HG03196 (cell line): ENCODE measurements around the gene KCNMA1.
"Not testable (repeated sequence)": the region's sequence is repeated elsewhere in the genome, so short reads cannot be mapped to it uniquely, and the experiment has no call there.

Experiments used
- ATAC-seq: cut with Tn5 transposase; IDR thresholded peaks from one replicate; pipeline ENCODE4 v1.9.1; 2021; ENCODE audit not compliant: unreplicated experiment

KCNMA1 gene

DNA sequence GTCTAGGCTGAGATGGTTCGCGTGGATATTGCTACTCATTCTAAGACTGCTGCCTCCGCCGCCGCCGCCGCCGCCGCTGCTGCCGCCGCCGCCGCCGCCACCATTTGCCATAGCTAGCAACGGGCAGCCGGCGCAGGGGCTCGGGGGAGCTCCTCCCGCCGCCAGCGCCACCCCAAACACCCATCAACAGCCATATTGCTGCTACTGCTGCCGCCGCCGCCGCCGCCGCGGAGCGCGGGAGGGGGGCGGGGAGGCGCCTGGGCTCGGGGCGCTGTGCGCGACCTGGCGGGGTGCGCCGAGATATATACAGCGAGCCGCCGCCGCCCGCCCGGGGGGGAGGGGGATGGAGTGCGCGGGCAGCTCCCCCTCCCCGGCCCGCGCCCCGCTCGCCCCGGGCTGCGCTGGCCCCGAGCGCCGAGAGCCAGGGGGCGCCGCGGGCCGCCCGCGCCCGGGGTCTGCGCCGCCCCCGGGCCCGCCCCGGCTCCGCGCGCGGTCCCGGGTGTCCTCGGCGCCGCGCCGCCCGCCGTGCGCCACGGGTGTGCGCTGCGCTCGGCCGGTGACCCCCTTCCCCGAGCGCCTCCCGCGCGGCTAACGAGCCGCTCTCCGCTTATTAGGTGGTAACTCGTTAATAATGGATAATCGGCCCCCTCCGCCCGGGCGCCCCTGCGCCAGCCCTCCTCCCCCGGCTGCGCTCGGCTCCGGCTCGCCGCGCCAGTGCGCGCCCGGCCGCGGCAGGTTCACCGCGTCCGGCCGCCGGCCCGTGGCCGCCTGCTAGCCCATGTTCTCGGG lies at the start of gene KCNMA1:
KCNMA1 (minus strand) TSS at position 277 of the 789 bp plus-strand sequence.
- ATAC-seq = no peak

DNA sequence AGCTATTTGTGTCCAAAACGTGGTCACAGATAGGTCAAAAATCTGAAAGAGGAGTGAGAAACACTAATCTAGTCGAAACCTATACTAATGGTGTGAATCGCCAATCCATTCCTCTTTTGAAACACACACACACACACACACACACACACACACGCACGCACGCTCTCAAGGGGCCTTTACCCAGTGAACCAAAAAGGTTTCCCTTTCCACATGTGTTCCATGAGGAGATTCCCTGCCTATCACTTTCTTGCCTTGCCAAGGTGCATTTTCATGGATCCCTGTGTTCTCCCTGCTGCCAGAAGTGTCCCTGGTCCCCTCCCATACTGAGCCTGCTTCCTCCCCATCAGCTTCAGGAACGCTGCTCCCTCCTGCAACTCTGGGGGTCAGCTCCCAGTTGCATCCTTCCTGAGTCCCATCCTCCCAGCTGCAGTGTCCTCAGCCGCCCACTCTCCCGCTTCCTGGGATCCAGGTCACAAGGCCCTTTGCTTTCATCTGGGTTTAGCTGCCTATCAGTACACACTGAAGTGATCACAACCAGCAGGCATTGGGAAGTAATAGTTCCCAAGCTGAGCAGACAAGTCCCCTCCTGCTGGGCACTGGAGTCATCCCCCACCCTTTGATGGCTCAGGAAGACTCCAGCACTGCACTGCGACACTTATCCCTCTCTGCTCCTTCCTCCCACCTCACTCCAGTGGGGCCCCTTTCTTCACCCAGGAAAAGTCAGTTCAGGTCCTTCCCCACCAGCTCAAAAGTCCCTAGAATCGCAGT lies 49.2 kb upstream of the KCNMA1 start:
- no peak for ATAC-seq

DNA sequence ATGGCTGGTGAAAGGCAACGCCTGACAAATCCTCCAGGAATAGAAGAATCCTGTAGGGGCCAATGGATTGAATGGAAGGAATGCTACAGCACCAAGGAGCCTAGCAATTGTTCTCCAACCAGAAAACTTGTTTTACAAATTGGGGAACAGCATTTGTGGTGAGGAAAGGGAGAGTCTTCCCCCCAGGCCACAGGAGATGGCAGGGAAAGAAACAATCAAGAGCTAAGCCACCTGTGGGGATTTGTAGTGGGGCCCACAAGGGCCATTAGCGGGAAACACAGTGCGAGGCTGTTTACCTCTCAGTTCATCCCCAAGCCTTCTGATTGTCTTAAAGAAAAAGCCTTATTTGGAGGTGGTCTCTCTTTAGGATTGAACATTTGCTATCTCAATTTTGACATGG lies 48.5 kb upstream of the KCNMA1 start:
- ATAC-seq = no peak

DNA sequence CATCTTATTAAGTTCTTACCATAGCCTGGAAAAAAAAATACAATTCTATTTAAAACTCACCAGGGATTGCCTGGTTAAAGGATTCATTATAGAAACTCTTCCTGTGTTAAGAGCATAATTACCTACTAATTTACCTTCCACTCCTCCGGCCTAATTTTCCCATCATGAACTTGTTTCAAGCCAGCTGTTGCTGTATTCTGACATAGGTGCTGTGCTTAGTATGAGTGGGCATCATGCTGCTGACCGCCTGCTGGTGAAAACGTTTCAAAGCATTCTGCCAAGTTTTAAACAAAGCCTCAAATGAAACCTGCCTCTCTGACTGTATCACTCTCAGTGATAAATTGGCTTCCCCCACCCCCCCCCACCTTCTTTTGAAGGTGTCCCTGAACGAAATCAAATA lies 47.8 kb upstream of the KCNMA1 start:
- no peak for ATAC-seq

DNA sequence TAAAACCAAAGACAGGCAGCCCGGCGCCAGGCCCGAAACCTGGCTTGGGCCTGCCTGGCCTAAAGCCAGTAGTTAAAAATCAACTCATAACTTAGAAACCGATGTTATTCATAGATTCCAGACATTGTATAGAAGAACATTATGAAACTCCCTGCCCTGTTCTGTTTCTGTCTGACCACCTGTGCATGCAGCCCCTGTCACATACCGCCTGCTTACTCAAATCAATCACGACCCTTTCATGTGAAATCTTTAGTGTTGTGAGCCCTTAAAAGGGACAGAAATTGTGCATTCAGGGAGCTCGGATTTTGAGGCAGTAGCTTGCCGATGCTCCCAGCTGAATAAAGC lies 45.5 kb upstream of the KCNMA1 start:
- ATAC-seq = not testable (repeated sequence)

DNA sequence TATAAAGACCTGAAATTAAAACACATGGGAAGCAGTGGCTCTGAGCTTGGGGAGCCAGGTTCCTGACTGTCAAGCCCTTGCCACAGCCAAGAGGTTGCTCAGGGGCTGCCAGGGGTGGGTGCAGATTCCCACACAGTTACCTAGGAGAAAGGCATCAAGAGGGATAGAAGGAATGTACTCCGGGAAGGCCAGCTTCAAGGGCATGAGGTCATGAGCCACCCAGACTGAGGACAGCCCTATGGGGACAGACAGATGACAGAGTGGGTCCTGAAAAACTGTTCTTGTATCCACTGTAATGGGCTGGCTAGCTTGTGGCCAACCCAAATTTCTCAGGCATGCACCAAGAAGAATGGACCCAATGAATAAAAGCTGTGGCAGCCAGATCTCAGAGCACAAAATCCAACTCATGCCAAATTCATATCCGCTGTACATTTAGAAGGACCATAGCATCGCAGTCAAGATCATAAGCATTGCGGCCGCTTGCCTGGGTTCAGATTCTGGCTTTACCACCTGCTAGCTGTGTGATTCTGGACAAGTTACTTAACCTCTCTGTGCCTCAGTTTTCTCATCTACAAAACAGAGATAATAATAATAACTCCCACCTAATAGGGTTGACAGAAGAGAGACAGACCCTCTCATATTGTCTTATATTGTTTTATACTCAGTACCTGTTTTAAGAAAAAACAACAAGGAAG lies 44.9 kb upstream of the KCNMA1 start:
- no peak for ATAC-seq

DNA sequence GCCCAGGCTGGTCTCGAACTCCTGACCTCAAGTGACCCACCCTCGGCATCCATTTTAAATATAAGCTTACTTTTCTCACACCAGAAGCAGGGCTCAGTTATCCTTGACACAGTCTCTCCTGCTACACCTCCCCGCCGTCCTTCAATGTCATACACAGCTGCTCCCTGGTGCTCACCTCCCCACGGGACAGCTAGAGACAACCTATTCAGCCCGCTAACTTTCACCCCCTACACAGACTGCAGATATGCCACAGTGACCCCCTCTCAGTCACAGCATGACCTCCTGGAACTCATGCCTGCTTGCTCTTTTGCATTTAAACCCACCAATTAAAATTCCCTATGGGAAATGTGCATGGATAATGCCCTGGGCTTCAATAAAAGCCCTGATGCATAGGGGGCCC lies 44.2 kb upstream of the KCNMA1 start:
- no peak for ATAC-seq

DNA sequence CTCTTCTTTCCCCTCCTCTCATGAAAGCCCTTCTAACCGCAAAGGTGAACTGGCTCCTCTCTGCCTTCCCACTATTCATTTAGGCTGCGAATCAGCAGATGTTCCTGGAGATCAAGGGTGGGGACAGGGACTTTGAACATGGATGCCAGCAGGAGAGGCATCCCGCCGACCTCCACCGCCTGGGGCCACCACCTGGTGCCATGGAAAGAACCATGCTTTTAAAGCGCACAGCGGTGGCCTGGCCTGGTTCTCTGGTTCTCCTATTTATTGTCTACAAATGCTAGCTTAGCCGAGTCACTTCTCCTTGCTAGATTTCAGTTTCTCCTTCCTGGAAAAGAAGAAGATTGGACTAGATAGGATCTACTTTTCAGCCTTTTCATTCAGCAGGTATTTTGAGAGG lies 43.2 kb upstream of the KCNMA1 start:
- ATAC-seq = no peak

DNA sequence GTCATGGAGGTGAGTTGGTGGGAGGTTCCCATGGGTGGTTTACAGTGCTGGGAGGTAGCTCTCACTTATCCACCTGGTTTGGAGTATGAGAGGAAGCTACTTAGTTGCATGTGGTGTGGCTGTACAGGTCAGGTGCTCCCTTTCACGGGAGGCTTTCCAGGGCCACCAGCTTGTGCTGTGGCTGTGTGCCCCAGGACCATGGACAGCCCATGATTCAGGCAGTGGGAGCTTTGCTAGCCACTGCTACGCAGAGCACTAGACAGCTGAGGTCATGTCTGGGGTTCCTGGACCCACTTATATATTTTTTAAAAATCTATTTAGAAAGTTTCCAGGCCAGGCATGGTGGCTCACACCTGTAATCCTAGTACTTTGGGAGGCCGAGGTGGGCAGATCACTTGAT lies 42.5 kb upstream of the KCNMA1 start:
- ATAC-seq = no peak

DNA sequence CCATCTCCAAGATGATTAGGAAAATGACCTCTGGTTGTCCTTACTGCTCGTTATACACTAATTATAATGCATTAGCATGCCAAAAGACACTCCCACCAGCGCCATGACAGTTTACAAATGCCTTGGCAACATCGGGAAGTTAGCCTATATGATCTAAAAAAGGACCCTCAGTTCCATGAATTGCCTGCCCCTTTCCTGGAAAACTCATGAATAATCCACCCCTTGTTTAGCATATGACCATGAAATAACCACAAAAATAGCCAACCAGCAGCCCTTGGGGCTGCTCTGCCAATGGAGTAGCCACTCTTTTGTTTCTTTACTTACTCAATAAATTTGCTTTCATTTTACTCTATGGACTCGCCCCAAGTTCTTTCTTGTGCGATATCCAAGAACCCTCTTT lies 41.6 kb upstream of the KCNMA1 start:
- ATAC-seq = no peak

DNA sequence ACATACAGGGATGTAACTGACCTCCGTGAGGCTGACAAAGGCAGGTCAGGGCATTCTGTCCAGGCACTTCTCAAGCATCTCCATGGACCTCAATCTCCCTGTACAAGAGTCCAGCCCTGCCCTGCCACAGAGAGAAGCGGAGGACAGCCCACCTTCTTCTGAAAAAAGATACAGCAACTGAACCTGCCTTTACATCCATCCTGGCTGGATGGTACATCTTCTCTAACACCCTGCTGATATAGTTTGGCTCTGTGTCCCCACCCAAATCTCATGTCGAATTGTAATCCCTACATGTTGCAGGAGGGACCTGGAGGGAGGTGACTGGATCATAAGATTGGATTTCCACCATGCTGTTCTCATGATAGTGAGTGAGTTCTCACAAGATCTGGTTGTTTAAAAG lies 40.5 kb upstream of the KCNMA1 start:
- ATAC-seq = no peak

DNA sequence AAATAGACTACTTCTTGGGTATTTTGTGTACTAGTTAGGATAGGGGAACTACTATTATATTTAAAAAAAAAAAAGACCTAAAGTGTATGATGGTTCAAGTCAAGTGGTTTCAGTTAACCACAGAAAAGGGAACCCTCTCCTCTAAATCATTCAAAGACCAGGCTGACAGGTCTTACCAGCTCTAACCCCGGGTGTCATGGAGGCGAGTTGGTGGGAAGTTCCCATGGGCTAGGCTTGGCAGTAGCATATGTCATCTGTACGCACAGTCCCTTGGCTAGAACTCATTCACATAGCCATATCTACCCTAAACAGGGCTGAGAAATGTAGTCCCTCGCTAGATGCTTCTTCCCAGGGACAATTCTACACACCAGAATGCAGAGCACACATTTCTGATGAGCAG lies 37.7 kb upstream of the KCNMA1 start:
- ATAC-seq = no peak

DNA sequence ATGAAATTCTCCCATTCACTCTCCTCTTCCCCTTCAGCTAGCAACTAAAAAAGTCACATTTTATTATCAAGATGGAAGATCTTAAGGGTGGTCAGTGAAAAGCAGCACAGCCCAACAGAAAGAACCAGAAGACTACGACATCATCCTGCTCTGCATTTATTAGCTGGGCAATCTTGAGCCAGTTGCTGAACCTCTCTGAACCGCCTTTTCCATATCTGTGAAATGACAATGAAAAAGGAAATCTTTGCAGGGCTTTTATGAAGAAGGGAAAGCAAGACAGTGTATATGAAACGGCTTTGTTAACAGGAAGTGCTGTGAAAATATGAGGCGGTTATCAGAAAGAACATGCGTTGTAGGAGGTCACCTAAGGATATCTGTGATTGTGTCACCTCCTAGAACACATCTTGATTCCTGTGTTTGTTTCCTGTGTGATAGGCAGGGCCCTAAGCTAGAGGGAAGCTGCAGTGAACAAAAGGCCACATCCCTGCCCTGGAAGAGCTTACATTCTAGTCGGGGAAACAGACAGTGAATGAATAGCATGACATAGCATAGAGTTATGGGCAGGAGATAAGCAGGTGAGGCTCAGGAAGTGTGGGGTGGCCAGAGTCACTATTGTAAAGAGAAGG lies 36.0 kb upstream of the KCNMA1 start:
- ATAC-seq = no peak

DNA sequence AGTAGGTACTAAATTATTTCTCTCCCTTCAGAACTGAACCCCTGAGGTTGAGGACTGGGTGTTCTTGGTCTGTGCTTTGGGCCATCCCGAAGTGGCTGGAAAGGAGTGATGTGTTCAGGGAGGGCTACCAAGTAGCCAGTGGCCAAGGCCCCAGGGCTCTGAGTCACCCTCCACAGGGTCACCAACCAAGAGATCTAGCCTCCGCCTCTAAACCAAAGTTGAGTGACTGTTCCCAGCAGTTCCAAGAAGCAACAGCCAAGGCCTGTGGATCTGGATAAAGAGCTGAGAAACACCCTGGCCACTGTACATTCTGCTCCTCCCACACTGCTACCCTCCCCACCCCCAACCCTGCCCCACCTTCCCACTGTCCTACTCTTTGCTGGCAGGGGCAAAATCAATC lies 35.5 kb upstream of the KCNMA1 start:
- no peak for ATAC-seq

DNA sequence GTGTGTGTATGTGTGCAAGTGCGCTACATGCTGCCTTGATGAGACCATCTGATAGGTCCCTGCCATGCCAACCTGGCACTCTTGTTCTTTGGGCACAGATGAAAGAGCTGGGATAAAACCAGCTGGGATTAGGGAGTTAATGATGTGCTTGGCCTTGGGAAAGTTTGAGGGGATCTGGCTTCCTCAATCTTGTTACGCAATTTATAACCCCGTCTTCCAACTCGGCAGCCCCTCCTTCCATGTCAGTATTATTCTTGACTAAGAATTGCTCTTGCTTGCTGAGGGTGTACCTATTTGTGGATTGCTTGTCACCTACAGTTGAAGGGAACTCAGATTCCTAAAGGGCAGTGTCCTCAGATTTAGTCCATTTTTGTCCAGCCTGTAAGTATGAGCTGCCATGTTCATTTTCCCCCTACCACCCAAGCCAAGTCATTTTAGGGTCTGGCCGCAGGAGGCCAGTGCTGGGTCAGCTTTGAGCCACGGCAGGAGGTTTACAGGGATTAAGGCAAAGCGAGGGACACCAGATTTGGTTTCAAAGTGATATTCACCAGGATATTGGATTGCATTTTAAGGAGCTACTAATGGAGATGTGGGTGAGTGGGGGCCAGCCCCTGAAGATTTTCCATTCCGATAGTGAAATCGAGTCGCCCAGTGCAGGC lies 34.1 kb upstream of the KCNMA1 start:
- no peak for ATAC-seq

DNA sequence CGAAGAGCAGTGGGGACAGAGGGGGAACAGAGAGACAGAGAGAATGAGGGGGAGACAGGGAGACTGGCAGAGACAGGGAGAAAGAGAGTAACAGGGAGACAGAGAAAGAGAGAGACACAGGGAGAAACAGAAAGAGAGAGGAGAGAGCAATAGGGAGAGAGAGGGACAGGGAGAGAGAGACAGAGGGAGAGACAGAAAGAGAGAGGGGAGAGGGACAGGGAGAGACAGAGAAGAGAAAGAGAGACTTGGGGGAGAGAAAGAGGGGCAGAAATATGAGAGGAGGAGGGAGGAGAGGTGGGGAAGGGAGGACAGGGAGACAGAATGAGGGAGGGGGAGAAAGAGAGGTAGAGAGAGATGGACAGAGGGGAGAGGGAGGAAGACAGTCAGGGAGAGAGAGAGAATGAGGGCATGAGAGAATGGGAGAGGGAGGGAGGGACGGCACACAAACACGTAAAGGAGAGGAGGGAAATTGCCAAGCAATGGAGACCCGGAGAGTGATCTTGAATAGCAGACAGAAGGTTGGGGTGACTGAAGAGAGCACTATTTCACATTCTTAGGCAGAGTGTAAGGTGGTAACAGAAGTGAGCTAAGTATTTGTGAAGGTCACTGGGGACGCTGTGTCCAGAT lies 33.3 kb upstream of the KCNMA1 start:
- no peak for ATAC-seq

DNA sequence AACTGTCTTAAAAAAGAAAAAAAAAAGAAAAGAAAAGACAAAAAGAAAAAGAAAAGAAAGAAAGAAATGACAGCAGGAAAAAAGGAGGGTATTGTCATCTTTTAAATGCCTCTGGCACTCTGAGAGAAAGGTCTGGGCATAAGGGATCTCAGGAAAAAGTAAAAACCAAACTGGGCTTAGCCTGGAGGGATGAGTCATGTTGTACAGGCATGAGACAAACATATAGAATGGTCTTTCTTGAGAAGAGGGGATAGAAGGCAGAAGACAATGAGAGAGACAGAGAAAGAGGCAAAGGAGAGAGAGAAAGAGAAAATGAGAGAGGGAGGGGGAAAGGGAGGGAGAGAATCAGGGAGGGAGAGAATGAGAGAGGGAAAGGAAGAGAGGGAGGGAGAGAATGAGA lies 32.3 kb upstream of the KCNMA1 start:
- ATAC-seq = no peak

DNA sequence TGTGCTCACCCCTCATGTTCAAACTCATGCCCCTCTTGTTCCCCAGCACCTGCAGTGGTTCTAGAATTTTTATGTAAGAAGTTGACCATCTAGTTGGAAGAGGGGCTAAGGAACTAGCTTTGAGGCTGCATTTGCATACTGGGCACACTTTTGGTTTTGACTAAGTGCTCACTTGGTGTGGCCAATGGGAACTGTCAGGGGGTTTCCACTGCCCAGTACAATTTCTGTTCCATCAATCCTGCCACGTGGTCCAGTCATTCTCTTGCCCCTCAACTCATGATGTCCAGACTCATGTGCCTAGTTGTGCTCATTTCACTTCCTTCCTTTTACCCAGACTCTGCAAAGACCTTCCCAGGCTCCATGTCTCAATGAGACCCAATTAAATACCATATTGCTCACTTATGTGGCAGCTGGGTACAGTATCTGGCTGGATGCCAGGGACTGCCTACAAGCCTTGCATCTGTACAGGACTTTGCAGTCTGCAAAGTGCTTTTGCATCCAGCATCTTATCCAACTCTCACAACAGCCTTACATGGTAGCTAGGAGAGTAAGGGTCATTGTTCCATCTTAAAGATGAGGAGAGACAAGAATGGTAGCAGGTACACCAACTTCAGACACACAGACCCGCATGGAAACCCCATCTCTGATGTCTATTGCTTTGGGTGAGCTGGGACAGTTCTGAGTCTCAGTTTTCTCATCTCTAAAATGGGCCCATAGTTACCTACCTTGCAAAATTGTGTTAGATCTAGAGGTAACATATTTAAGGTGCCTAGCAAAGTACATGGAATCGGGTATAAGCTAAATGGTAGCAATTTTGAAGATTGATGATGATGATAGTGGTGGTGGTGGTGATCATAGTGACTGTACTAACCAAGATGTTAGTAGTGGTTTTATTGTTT lies 30.1 kb upstream of the KCNMA1 start:
- no peak for ATAC-seq

DNA sequence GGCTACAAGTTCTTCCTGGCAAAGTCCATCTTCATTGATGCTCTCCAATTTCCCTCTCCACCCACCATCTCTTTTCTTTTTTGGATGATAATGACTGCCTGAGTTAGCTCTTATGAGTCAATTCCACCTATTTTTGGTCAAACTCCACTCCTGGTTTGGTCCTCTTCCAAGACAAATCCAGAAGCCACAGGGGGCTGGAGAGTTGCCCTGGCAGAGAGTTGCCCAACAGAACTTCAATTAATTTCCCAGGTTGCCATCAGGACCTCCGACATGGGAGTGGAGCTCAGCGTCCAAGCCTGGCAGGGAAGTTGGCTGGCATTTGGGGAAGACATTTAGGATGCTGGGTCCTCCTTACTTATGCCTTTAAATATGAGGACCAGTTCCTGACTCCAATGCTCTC lies 29.2 kb upstream of the KCNMA1 start:
- no peak for ATAC-seq

DNA sequence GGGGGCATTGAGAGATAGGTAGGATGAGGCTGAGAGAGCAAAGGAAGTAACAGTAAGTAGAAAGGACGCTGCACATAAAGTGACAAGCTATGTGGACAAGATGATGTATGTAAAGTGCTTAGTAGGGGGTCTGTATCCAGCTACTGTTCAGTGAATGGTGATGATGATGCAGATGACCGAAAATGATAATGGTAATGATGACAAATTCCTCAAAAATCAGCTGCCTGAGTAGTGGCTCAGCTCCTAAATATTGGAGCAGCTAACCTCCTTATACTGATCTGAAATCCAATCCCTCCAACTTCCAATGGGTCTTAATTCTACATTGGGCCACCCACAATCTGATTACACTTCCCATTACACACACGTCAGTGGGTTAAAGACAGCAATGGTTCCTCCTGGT lies 27.1 kb upstream of the KCNMA1 start:
- no peak for ATAC-seq
